HepG2 (cell line): ENCODE data around the gene UST.

ENCODE experiments used
- CREB3 ChIP-seq: sonication (generic); formaldehyde crosslinking; IDR thresholded peaks from 2 replicates; pipeline ENCODE4 v1.5.0; 2020; ENCODE audit warnings: missing genetic modification reagents
- CTCF ChIP-seq: sonication (generic); formaldehyde crosslinking; IDR thresholded peaks from 2 replicates; pipeline ENCODE4 v1.5.0; 2020; ENCODE audit warnings: mild to moderate bottlenecking, missing genetic modification reagents, moderate library complexity
- NCOA1 ChIP-seq: sonication (generic); formaldehyde crosslinking; IDR thresholded peaks from 2 replicates; pipeline ENCODE4 v1.9.0; 2021; ENCODE audit warnings: missing genetic modification reagents
- TAF1 ChIP-seq: sonication (generic); formaldehyde crosslinking; IDR thresholded peaks from 2 replicates; pipeline ENCODE4 v1.4.0; 2020; ENCODE audit warnings: missing genetic modification reagents

GRCh38 chr6:149060985-149061760, 314.3 kb downstream of the UST start:
- TF ChIP-seq TAF1 (CRISPR knock-in tag) (no peak), CREB3 (CRISPR knock-in tag) (no peak), NCOA1 (CRISPR knock-in tag) (no peak), CTCF (no peak)
